CD4-positive, alpha-beta T cell treated with Interferon alpha-2 for 1 hour (primary cell): ENCODE data around the gene PPP4R4.
"Not testable (repeated sequence)": the region's sequence is repeated elsewhere in the genome, so short reads cannot be mapped to it uniquely, and the experiment has no call there.

Experiments used
- DNase-seq, 2 donors: peaks; one replicate each; pipeline ENCODE4 v3.0.0-alpha.2; 2020 to 2022

PPP4R4 gene

DNA sequence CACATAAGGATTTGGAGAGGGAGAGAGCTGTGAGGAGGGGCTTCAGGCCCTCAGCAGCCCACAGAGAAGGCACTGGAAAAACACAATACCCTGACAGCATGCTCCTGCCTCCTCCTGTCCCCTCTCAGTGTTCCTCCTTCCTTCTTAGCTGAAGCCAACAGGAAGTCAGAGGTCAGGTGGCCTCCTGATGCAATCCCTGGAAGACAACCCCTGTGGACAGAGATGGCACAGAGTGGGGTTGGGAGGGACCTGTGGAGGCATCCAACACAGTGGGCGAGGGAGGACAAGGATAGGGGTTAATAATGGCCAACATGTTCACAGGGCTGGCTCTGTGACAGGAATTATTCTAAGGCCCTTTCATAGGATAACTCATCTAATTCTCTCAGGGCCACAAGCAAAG is 29.4 kb upstream of the PPP4R4 start:
- no peak for DNase-seq

DNA sequence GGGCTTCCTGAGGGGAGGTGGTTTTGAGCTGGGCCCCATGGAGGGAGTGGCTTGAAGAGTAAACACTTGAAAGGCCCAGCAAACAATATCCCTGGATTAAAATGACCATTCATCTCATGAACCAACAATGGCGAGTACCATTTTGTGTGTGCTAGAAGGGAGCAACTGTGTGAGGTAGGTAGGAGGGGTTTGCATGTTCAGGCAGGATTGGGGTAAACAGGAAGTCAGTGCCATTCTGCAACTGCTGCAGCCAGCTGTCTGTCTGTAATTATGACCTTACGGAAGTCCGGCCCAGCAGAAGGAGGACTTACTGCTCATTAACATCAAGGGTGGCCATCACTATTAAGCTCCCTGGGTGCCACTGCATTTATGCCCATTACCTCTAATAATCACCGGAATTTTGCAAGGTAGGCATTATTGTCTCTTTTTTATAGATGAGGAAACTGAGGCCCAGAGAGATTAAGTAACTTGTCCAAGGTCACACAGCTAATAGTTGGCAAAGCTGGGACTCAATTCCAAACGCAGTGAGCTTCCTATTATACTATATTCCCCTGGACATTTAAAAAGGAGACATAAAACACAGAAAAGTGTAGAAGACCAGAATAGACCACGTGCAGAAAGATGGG is 28.1 kb upstream of the PPP4R4 start:
- DNase-seq: no peak

GRCh38 chr14:94152676-94153075 is 21.4 kb upstream of the PPP4R4 start:
- DNase-seq: no peak

- DNase-seq: no peak
Observed at GRCh38 chr14:94153750-94154342, 20.3 kb upstream of the PPP4R4 start.

- not testable (repeated sequence) for DNase-seq
Observed at GRCh38 chr14:94156143-94156542, 18.0 kb upstream of the PPP4R4 start.

DNA sequence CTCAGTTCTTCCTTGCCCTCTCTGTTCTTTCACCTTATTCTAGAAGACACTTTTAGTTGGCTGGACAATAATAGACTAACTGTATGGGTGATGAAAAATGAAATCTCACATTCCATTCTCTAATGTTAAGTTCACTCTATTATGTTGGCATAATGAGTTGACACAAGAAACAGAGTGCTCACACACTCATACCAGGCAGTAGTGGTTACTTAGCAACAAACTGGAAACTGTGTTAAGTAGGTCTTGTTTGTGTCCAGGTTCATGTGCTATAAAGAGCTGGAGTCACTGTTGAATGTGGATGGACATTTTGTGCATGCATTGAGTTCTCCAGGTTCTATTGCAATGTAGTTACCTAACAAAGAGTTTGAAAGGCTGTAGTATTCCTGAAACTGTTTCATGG is 16.9 kb upstream of the PPP4R4 start:
- DNase-seq: no peak

DNA sequence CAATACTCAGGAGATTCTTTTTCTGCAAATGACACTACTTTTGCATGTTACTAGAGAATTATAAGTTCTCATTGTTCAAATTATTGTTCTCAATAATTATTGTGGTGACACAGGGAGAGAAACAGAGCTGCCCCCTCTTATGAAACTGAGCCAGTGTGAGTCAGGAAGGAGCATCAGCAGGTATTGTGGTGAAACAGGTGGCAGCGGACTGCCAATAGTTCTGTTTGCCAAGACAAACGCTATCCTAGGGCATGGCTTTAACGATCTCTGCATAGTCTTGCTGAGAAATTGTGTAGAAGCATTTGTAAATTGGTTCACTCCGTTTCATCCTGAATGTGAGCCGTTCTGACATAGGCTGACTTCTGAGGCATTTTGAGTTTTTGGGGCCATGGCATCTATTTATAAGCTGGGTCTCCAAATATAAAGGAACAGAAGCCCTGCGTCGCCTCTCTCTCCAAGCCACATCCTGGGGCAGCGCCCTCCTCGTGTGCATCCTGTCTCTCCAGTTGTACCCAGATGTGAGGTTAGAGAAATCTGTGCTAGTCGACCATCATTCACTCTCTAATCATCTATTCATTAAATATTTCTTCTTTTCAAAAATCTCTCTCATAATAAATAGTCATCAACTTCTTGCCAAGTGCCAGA is 15.8 kb upstream of the PPP4R4 start:
- peak; percentile 27 to 52 for DNase-seq

GRCh38 chr14:94161058-94161457 is 13.1 kb upstream of the PPP4R4 start:
- DNase-seq: no peak

GRCh38 chr14:94161981-94162380 is 12.1 kb upstream of the PPP4R4 start:
- DNase-seq: no peak

GRCh38 chr14:94162466-94162865 is 11.7 kb upstream of the PPP4R4 start:
- no peak for DNase-seq

- DNase-seq: peak in 1 of 2 donors; percentile 18
Observed at GRCh38 chr14:94163796-94164195, 10.3 kb upstream of the PPP4R4 start.

DNA sequence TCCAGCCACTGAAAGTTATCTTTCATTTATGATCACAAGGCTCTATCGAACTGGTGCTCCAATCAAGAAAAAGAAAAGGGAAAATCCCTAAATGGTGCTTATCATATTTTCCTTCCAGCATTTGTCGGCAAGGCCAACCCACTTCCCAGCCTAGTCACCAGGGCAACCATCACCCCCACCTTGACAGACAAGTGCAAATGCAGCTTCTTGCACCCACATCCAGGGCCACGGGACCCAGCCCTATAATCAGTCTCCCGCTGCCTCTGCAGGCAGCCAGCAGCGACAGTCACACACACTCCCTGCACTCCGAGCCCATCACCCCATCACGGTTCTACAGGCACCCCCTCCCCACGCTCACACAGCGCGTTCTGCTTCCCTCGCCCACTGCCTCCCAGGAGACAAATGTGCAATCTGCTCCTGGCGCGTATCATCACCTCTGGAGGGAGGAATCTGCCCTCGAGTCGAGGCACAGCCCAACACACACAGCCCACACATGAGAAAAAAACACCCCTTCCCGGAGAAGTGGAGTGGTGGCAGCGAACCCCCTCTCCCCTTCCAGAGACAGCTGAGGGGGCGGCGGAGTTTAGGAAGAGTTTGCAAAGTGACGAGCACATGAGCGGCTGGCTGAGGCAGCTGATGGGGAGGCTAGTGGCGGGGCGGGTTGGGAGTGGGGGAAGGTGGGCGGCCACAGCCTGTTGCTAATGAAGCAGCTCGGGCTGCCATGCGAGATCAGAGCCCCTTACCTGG is 9.3 kb upstream of the PPP4R4 start:
- DNase-seq: no peak

- DNase-seq: no peak
Observed at GRCh38 chr14:94165744-94166143, 8.4 kb upstream of the PPP4R4 start.

GRCh38 chr14:94170136-94170535 is 4.0 kb upstream of the PPP4R4 start:
- DNase-seq: no peak

DNA sequence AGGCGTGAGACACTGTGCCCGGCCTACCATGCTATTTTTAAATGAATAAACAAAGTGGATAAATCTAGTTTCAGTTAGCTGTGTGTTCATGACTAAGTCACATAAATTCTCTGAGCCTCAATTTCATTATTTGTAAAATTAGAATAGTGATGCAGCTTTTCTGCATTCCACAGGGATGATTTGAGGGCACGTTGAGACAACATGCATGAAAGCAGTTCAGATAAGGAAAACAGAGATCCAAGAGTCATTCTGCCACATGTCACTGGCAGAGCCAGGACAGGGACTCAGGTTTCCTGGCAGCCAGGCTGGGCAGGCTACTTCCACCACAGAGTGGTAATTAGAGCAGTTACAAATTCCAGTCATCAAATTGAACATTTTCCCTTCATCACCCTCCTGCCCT is 2.9 kb upstream of the PPP4R4 start:
- no peak for DNase-seq

GRCh38 chr14:94172545-94172944 is 1.6 kb upstream of the PPP4R4 start:
- no peak for DNase-seq

DNA sequence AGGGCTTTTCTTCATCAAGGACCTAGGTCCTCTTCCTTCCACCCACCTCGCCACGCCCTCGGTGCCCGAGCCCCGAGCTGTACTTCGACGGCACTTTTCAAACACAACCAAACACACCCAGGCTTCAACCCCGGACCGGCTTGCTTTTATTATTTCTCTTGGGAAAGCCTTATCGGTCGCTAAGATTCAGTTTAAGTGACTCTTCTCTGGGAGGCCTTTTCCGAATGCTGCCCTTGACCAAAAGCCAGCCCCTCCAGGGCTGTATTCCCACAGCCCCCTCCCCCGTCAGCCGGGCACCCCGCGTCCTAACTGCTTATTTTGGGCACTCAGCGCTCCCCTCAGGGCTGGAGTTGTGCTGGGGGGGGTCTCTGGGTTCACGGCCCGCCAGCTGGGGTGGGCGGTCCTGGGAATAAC is 644 bp upstream of the PPP4R4 start:
- peak in 1 of 2 donors; percentile 14 for DNase-seq

DNA sequence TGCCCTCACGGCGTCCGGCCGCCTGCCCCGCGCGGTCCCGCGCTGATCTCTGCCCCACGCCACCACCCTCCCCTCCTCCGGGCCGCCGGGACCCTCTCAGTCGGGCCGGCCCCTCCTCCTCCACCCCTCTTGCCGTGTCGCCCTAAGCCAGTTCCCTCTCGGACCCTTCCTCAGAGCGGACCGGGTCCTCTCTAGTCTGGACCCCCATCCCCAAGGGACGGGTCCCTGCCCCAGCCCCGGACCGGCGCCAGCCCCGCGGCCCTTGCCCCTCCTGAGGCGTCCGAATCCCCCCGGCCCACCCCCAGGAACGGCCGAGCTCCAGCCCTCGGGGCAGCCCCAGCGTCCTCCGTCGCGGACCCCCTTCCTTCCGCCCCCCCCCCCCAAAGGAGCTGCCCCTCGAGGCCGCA is 485 bp downstream of the PPP4R4 start:
- no peak for DNase-seq

- DNase-seq: peak in 1 of 2 donors; percentile 16
Observed at GRCh38 chr14:94175011-94175745, 1.1 kb downstream of the PPP4R4 start.

DNA sequence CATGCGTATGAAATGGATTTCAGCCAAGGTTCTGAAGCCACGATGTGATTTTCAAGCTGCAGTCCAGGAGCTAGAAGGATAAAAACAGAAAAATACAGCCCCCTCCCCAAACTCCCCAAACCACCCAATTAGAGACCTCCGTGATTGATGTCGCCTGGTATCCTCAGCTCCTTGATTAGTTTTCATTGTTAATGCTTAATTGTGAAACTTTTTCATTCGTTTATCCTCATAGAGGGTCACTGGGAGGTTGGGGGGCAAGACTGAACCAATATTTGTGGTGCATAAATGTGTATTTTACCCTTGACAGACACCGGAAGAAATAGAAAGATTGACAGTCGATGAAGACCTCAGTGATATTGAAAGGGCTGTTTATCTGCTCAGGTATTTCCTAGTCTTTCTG is 1.6 kb downstream of the PPP4R4 start:
- DNase-seq: no peak

GRCh38 chr14:94176808-94177207 is 2.7 kb downstream of the PPP4R4 start:
- DNase-seq: no peak

DNA sequence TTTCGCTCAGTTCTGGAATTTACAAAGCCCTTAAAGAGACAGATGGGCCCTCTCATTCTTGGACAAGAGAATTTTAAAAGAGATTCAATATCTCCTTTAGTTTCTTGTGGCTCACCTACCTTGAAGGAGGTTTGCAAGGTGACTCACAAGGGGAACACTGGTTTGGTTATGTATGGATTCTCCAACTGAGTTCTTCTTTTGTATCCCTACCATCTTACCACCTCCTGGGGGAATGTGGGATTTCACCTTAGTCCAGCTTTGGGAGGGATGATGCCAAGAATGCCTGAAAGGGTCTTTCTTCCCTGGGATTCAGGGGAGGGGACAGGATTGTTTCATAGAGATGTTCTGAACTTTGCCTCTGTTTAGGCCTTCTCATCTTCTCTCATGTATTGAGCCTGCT is 3.7 kb downstream of the PPP4R4 start:
- DNase-seq: no peak

DNA sequence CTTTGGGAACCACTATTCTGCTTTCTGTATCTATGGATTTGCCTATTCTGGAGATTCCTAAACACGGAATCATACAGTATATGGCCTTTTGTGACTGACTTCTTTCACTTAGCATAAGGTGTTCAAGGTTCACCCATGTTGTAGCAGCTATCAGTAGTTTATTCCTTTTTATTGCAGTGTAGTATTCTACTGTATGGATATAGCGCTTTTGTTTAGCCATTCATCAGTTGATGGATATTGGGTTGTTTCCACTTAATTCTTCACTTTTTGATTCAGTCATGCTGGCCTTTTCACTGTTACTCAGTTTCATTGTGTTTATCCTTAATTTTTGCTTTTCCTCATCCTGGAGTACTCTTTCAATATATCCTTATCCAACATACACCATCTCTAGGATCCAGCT is 5.1 kb downstream of the PPP4R4 start:
- DNase-seq: no peak
